Colon (tissue), 2 donors: ENCODE measurements around the gene ZBTB20.
"Not testable (repeated sequence)": the region's sequence is repeated elsewhere in the genome, so short reads cannot be mapped to it uniquely, and the experiment has no call there.

Source experiments
- FAIRE-seq: peaks from 2 replicates; lab custom pipeline; 2012; peaks lifted over from hg19 to GRCh38; lab: Jason Lieb, UNC
- donor health status: control.
- donor health status: control.

The ZBTB20 gene

DNA sequence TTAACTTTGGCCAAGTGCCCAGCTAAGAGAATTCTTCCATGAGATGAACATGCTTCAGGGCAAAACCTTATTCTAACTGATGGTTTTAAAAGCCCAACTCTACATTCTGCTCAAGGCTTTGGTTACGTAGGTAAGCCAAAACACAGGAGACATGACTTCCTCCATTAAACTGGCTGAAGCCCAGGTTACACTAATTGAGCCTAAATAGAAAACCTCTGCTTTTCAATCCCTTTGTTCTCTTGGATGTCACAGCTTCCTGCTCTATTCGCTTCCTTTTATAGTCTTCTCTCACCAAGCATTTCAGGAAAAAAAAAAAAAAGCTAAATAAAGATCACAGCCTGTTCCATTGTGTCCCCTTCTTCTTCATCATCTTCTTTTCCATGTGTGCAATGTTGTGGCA is 432.9 kb downstream of the ZBTB20 start:
- no peak for FAIRE-seq

DNA sequence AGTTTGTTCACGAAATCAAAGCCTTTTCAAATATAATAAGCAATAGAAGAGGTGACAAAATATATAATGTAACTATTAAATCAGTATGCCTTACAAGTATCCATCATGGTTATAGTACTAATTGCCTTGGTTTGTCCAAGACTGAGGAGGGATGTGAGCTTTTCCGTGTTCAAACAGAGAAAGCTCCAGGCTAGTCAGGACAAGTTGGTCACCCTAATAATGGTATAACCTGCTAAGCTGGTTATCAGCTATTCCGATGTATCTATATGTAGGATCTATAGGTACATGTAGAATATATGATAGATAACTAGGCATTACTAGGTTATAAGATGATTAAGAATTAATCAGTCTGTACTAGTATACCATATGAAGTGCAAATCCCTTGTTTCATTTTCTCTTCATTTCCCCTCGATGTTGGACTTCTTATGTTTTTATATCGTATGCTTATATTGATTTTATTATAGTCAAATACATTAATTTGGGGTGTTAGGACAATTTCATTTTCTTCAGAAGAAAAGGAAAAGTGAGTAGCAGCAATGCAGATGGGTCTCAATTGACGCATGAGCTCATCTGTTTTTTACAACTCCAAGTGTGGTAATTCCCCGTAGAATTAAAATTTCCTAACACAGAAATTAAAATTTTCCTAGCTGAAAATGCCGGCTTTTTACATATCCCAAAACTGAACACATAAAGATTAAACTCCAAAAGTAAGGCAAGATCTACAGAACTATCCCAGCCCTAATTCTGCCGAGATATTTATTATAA is 434.2 kb downstream of the ZBTB20 start:
- FAIRE-seq = no peak

DNA sequence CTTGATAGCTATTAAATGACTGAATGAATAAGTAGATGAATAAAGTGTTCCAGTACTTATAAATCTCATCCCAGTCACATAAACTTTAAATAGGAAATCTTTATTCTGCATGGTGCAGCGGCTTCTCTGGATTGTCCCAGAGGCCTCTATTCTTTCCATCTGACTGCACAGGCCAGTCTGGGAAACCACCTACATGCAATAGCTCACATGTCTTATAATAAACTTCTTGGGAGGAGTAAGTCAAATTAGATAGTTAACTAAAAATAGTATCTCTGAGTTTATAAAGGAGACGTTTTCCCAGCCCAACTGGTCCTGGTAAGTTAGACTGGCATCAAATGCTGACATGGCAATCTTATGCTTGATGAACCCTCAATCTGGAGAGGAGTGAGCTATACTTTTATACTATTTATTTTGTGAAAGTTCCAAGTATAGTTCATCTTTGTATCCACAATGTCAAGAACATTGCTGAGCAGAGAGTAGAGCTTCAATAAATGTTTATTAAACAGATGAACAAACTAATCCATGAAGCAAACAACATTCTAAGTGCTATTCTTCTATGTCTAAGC is 435.7 kb downstream of the ZBTB20 start:
- FAIRE-seq = no peak

DNA sequence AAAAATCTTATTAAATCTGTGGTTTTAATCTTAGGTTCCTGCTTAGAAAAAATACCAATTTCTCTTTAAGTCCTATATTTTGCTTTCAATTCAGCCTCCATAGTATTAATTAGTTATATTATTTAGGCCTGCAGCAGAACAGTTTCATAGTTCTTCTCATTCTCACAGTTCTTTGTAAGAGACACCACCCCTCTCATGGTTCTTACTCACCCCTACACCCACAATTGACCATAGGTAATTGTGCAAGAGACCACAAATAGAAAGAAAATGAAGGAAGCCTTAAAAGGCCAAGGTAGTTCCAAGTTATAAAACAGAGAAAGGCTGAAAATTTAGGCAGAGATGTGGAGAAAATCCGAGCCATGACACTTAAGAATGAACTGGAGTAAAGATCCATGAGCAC is 438.0 kb downstream of the ZBTB20 start:
- FAIRE-seq = no peak

DNA sequence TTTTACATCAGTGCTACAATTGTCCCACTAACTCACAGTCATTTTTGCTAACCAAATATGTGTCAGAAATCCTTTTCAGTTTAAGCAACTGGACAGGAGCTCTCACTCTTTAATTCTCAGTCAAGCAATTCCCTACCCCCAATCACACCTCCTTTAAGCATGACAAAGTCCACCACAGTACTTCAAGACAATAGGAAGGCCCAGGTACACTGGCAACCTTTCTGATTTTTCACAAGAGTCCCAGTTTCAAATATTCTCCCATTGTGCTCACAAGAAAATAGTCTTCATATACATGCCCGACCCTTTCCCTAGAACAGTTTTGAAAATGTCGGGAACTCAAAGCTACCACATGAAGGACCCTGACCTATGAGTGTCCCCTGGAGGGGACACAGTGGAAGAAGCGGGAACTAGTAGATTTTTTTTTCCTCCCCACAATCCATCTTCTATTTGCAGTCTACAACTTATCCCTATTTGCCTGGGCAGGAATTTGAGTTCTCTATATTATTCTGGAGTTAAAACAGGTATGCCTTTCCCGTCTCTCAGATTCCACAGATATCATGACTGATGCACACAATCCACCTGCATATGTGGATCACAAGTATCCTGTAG is 439.7 kb downstream of the ZBTB20 start:
- no peak for FAIRE-seq

DNA sequence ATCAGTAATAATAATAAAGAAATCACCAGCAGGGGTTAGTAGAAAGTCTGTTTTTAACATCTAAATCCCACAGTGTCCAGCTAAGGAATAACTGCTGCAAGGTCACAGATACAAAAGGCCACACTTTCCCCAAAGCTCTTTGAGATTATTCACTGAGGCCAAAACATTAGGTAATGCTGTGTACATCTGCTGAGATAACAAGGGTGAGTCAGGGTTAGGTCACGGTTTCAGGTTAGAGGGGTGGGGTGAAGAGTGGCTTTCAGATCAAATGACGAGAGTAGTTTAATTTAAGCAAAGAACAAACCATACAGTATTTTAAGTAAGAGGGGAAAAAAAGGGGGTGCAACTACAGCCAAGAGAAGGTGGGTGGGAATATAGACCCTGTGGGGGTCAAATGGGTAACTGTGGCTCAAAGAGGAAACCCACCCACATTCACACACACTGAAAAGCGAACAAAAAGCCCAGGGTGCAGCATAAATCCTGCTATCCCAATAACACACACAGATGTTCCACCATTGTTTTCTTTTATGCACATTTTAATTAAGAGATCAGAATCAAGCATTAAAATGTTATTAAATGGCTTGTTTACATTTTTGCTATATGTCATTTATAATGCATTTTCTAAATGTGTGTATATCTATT is 440.4 kb downstream of the ZBTB20 start:
- FAIRE-seq = no peak

DNA sequence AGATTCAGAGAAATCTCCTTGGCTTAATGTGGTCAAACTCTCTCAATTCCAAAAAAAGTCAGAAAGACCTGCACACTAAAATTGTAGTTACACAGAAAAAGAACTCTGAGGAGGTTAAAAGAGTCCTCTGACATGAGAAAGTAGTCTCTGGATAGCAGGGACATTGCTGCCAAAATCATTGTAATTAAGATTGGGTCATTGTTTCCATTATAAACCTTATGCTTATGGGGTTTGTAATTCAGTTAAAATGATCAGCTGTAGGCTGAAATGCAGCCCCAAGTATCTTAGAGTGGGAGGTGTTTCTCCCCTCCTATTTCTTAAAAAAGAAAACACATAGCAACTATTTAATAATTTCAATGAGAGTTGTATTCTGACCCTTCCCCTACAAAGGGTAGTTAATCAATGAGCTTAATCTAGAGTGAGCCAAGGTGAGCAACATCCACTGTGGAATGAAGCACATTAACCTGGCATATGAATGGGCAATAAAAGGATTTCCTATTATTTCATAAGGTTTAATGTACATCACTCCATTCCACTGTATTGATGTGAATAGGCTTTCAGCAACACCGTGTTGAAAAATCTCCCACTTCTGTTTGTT is 446.4 kb downstream of the ZBTB20 start:
- no peak for FAIRE-seq

DNA sequence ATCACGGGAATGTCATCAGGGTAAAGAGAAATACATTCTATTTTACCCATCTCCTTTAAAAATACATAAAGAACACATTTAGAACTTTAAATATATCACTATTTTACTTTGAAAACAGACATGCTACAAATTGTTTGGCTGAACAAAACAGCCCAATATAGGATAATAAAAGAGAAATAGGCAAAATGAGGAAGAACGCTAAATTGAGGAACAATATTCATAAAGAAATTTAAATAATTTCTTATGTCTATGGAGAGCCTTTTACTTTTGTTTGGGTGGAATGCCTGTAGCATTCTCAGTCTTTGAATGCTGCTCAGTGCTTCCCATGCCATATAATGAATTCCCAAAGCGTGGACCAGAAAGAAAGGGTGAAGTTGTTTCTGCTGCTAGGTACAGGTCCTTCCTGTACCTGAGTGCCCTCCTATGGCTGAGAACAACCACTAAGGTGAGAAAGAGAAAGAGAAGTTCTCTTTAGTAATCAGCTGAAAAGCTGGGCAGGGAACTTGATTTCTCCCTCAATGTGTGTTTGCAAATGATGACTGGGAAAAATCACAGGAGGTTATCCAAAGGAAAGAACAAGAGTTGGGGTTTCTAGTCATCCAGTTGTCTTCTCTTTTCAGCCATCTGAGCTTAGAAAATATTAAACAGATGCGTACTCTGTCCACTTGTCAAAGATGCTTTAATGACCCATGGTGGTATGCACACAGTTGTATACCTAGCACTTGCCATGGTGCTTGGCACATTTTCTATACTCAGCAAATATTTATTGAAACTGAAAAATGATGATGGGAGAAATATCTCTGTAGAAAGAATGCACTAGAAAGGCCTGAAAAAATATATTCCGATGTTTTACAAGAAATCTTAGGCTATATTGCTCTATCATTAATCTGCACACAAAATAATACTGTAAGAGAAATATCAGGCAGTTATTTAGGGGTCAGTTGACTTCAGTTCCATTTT is 448.7 kb downstream of the ZBTB20 start:
- FAIRE-seq = no peak

DNA sequence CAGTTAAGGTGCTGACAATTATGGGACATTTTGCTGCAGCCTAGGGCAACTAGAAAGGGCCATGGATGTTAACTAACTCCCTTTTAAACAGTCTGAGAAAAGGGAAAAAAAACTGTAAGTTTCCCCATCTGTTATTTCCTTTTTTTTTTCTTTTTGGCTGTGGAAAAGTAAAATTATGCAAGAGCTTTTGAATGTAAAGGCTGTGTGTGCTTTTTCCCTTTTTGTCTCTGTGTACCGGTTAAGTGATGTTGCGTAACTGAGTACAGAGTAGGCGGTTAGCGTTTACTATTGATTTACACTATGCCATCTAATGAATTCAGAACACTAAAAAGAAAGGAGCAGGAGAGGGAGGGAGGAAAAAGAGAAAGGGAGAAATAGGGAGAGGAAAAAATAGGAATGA is 449.7 kb downstream of the ZBTB20 start:
- FAIRE-seq = no peak

DNA sequence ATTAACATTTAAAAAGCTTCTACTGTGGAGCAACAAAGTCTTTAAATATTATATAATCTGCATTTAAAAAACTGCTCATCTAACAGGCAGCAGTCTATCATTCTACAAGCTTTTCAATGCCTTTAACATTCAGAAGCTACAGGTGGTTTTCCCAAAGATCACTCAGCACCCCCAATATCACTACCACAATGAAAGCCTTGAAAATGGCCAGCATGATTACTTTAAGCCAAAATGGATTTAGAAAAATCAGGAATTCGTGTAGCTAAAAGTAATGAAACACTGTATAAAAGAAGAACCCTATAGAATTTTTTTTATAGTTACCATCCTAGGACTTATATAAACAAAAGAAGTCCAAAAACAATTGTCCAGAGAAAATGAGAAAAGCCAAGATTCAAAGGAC is 452.8 kb downstream of the ZBTB20 start:
- FAIRE-seq = no peak

DNA sequence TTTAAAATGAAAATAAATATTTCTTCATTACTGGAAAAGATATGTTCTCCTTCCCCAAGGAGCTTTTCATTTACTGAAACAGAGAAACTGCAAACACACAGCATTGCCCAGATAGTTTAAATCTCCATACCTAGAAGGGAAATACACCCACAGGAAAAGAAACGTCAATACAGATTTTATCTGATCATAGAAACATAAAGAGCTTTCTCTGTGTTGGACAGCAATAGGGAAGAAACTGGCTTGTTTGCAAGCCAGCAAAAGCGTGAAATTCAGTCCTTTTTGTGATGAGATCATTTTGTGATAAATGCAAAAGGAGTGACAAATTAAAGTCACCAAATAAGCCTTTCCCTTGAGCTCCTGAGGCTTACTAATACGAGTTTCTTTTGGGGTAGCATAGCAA is 455.2 kb downstream of the ZBTB20 start:
- no peak for FAIRE-seq

DNA sequence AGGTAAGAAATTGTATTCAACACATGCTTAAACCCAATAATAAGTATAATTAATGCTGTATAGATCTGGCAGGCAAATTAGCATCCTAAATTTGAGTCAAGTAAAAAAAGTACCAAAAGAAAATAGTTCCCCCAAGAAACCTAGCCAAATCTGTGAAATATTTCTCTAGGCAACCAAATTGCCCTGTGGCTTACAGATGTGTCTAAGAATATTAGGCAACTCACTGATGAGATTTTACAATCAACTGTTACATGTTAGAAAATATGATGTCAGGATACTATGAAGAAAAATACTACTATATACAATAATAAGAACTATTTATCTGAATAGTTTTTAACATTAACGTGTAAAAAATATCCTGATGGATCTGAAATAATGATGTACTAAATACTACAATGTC is 456.2 kb downstream of the ZBTB20 start:
- FAIRE-seq = no peak

DNA sequence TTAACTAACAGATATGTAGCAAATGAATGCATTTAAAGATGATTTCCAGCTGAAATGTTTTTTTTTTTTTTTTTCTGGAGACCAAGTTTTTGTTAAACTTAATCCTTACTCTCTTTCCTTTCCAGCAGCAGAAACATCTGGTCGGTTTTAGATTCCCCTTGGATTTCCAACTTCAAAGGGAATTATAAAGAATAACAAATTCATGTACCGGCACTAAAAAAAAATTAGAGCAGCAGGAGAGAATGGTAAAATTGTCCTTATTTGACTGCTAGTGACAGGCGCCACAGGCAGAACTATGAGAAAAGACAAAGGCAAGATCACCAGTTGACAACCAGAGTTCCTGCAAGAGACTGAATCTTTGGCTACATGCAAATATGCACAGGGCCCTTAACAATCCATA is 459.9 kb downstream of the ZBTB20 start:
- FAIRE-seq = no peak

DNA sequence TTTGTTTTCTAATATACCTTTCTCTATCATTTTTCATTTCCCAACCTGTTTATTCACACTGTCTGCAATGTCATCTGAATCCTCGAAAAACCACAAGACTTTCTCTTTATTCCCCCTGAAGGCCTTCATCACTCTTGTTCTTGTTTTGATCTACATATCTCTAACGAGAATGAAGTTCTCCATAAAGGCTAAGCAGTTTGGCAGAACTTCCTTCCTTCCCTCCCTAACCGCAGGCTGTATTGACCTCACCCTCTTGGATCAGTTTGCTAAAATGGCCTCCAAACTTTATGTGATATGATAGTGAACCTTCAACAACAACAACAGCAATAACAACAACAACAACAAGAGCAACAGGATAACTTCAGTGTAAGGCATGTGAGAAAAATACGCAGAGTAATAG is 460.5 kb downstream of the ZBTB20 start:
- no peak for FAIRE-seq

DNA sequence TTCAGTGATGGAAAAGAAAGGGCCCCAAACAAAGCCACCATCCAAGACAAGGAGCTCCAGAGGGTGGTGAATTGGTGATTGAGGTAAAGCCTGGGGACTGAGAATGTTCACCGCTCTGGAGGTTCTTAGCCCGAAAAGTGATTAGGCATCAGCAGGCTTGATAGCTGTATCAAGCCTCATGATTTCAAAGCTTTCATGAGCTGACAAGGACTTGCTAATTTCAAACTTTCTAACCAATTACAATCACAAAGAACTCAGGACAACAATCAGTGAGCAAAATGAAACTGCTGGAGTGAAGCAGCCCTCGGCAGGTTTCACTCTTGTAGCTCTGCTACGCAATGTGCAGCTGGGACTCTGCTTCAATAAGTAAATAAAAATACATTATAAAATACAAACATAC is 461.9 kb downstream of the ZBTB20 start:
- FAIRE-seq = no peak

DNA sequence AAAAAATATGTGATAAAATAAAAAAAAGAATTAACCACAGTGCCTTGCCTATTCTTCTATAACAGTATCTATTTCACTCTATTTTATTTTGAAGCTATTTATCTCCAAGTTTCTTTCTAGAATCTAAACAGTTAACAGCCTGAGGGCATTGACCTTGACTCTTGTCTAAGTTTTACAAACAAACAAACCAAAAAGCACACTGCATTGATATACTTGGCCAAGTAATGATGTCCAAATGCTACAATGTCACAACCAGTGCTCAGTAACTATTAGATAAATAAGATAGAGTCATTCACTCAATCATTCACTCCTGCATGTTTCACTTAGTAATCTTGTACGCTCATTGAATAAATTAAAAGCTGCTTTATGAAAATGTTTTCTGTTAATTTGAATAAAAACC is 466.8 kb downstream of the ZBTB20 start:
- no peak for FAIRE-seq

DNA sequence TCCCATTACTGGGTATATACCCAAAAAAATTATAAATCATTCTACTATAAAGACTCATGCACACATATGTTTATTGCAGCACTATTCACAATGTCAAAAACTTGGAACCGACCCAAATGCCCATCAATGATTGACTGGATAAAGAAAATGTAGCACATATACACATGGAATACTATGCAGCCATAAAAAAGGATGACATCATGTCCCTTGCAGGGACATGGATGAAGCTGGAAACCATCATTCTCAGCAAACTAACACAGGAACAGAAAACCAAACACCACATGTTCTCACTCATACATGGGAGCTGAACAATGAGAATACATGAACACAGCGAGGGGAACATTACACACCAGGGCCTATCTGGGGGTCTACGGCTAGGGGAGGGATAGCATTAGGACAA is 467.3 kb downstream of the ZBTB20 start:
- FAIRE-seq = not testable (repeated sequence)

DNA sequence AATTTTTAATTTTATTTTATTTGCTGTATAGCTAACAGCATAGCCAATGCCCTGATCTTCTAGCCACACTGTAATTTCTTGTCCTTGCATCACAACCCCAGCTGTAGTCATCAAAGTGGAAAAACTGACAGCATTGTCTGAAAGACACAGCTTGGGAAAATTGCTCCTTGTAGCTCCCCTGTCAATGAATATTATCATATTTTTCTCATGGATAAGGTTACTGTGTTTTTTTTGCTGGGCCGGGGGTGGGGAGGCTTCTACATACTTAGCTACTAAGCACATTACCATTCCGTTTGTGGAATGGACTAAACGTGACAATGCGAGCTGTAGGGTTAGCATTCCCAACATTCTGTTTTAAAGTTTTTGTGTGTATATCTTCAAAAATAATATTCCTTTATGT is 472.0 kb downstream of the ZBTB20 start:
- FAIRE-seq = no peak

DNA sequence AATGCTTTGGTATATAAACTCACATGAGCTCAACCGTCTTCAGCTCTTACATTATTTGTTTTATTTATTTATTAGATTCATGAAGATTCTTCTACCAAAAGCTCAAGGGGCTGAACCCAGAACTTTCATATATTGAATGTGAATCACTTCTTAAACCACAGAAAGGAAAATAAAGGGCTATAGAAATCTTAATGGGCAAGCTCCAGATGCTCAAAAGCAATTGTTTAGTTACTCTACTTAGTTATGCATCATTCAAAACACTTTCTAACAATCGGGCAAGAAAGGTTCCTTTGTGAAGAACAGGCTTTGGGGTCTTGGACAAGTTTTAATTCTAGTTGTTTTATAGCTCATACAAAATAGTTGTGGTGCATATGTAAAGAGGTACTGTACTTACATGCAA is 473.1 kb downstream of the ZBTB20 start:
- FAIRE-seq = no peak

DNA sequence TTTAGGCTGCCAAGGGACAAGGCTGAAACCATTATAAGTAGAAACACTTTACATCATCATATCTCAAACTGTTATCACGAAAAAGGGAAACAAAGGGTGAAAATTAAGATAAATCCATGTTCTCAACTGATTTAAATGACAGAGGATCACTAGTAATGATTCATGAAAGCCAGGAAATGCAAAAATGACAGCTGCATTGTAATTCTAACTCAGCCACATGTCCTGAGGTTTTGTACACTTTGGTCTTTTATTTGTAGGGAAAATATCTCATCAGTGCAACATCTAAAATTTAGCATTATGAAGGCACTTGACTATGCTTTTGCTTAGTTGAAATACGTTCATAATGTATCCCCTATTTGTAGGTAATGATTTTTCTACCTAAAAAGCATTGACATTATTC is 473.6 kb downstream of the ZBTB20 start:
- FAIRE-seq = no peak

DNA sequence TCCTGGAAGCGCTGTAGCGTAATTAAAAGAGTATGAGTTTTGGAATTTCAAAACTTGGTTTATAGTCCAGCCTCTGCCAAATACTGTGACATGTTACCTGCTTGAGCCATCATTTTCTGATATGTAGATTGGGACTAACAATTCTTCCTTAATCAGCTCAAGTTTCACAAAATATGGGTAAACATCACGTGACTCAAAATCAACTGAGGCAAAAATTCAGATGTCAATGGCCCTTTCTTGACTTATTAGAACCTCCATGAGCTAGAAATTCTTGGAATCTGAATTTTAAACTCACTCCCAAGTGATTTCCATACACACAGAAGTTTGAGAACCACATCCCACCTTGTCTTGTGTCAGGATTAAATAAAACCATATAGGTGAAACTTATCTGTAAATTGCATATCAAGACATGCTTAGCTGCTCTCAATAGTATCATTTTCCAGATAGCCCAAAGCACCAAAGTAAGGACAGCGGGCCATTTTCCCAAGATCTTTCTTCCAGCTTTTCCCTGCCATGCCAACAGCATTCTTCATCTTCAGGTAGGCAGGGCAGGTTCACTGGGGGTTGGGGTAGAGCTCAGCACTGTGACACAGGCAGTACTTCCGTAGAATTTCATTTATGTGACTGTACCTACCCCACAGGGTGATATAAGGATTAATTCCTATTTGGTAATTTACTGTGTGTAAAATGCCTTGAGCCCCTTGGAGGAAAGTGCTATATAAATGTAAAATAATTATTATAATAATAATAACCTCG is 474.2 kb downstream of the ZBTB20 start:
- FAIRE-seq = no peak
